Measurements from ENCODE around the gene IFITM2. TPM values are rescaled to one million over a fixed set of nuclear protein-coding genes. Genes with fewer than 3 reads are reported as not detected.
A peak's percentile ranks its signal among the peaks of the same experiment; 100 is the strongest.

IFITM2 gene
- total and polyA plus RNA-seq, 4 donors: 424 to 1,109 (median 768) TPM

- Histone ChIP-seq H3K4me1 (ENCODE audit: control insufficient read depth in 1 of 2, insufficient read depth in 2 of 2, low read length in 2 of 2) (no peaks in the 10 kb centered on the region), H3K9me3 (ENCODE audit: control insufficient read depth, low read length) (no peaks in the 10 kb centered on the region), H3K4me3 (ENCODE audit: low read length in 2 of 2) (no peak overlapping the region), H3K27ac (ENCODE audit: low read depth in 1 of 2, low read length in 2 of 2) (no peak overlapping the region), H3K36me3 (ENCODE audit: control insufficient read depth in 1 of 2, insufficient read depth in 2 of 2, low read length in 1 of 2) (no peaks in the 10 kb centered on the region), H3K27me3 (ENCODE audit: control insufficient read depth in 1 of 2, insufficient read depth in 2 of 2, low read length in 1 of 2) (no peaks in the 10 kb centered on the region)
- 97 to 98% methylated on average over 14 of the region's 14 CpGs for WGBS, 2 donors
- DNase-seq: peak in 1 of 2 donors; percentile 33
- intact Hi-C loops (cut with DNase I): loop anchor here (2.0 to 5.0 kb wide), 2 partner anchors 21 to 44 kb away; partner anchors contain the start of gene IFITM2 (in 1 of the 2)
- no peak for ATAC-seq (ENCODE audit: low FRiP score)
Measured at GRCh38 chr11:351411-351810, 43.8 kb downstream of the IFITM2 start.

DNA sequence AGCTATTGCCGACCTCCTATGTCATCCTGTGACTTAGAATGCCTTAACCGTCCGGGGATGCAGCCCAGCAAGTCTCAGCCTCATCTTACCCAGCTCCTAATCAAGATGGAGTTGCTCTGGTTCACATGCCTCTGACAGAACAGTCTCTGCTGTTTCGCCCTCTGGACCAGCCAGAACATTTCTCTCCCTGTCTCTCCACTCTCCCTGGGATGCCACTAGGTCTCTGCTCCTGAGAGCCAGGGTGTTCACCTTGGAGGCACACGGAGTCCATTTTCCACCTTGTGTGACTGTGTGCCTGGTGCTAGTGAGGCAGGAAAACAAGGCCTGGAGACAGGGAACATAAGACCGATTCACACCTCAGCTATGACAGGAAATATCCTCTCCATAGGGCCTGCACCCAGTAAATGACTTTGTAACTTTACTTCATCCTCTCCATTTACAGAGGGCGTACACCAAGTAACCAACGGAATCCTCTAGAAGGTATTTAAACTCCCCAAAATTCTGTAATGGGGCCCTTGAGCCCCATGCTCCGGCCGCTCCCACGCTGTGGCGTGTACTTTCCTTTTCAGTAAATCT lies 44.9 kb downstream of the IFITM2 start:
- intact Hi-C loops (cut with DNase I): loop anchor here in 1 of 2 donors (5.0 kb wide), 1 partner anchor 45 kb away; the partner anchor contains the start of gene IFITM2
- DNase-seq: peak in 1 of 2 donors; percentile 43

GRCh38 chr11:353179-353873 lies 45.7 kb downstream of the IFITM2 start:
- Histone ChIP-seq H3K9me3 (ENCODE audit: control insufficient read depth, low read length) (no peaks in the 10 kb centered on the region), H3K36me3 (ENCODE audit: control insufficient read depth in 1 of 2, insufficient read depth in 2 of 2, low read length in 1 of 2) (no peaks in the 10 kb centered on the region), H3K4me3 (ENCODE audit: low read length in 2 of 2) (no peak overlapping the region), H3K27me3 (ENCODE audit: control insufficient read depth in 1 of 2, insufficient read depth in 2 of 2, low read length in 1 of 2) (no peaks in the 10 kb centered on the region), H3K27ac (ENCODE audit: low read depth in 1 of 2, low read length in 2 of 2) (peak overlapping the region; percentile 67 to 87), H3K4me1 (ENCODE audit: control insufficient read depth in 1 of 2, insufficient read depth in 2 of 2, low read length in 2 of 2) (no peaks in the 10 kb centered on the region)
- WGBS, 2 donors: 7 to 12% methylated on average over 16 of the region's 16 CpGs
- DNase-seq: peak; percentile 93 to 94
- peak; percentile 77 for ATAC-seq (ENCODE audit: low FRiP score)
- intact Hi-C loops (cut with DNase I): loop anchor here in 1 of 2 donors (5.0 kb wide), 1 partner anchor 46 kb away; the partner anchor contains the start of gene IFITM2

More for the DNA sequence above, 44.9 kb downstream of the IFITM2 start:
- H3K36me3 ChIP-seq (ENCODE audit: control insufficient read depth in 1 of 2, insufficient read depth in 2 of 2, low read length in 1 of 2): no peaks in the 10 kb centered on the region
- H3K27ac ChIP-seq (ENCODE audit: low read depth in 1 of 2, low read length in 2 of 2): peak overlapping the region; percentile 67 to 87
- 95 to 96% methylated on average over 12 of the region's 12 CpGs for WGBS, 2 donors
- H3K27me3 ChIP-seq (ENCODE audit: control insufficient read depth in 1 of 2, insufficient read depth in 2 of 2, low read length in 1 of 2): no peaks in the 10 kb centered on the region
- no peak overlapping the region for H3K4me3 ChIP-seq (ENCODE audit: low read length in 2 of 2)
- no peak for ATAC-seq (ENCODE audit: low FRiP score)
- H3K9me3 ChIP-seq (ENCODE audit: control insufficient read depth, low read length): no peaks in the 10 kb centered on the region
- no peaks in the 10 kb centered on the region for H3K4me1 ChIP-seq (ENCODE audit: control insufficient read depth in 1 of 2, insufficient read depth in 2 of 2, low read length in 2 of 2)

- no peaks in the 10 kb centered on the region for H3K4me1 ChIP-seq (ENCODE audit: control insufficient read depth in 1 of 2, insufficient read depth in 2 of 2, low read length in 2 of 2)
- H3K27ac ChIP-seq (ENCODE audit: low read depth in 1 of 2, low read length in 2 of 2): peak overlapping the region; percentile 88 to 95
- DNase-seq (peak; percentile 97 to 99), ATAC-seq (ENCODE audit: low FRiP score) (peak; percentile 94)
- 1 to 2% methylated on average over 48 to 76 of the region's 76 CpGs for WGBS, 2 donors
- no peak overlapping the region for H3K4me3 ChIP-seq (ENCODE audit: low read length in 2 of 2)
- H3K36me3 ChIP-seq (ENCODE audit: control insufficient read depth in 1 of 2, insufficient read depth in 2 of 2, low read length in 1 of 2): no peaks in the 10 kb centered on the region
- intact Hi-C loops (cut with DNase I): loop anchor here in 1 of 2 donors (2.0 to 5.0 kb wide), 3 partner anchors 34 to 149 kb away; partner anchors contain the start of genes BET1L, IFITM3 and RIC8A
- no peaks in the 10 kb centered on the region for H3K9me3 ChIP-seq (ENCODE audit: control insufficient read depth, low read length)
- no peaks in the 10 kb centered on the region for H3K27me3 ChIP-seq (ENCODE audit: control insufficient read depth in 1 of 2, insufficient read depth in 2 of 2, low read length in 1 of 2)
Measured at GRCh38 chr11:355581-356458, 48.2 kb downstream of the IFITM2 start.

- DNase-seq (no peak), ATAC-seq (ENCODE audit: low FRiP score) (no peak)
- Histone ChIP-seq H3K4me1 (ENCODE audit: control insufficient read depth in 1 of 2, insufficient read depth in 2 of 2, low read length in 2 of 2) (no peaks in the 10 kb centered on the region), H3K27ac (ENCODE audit: low read depth in 1 of 2, low read length in 2 of 2) (no peak overlapping the region), H3K4me3 (ENCODE audit: low read length in 2 of 2) (no peak overlapping the region), H3K9me3 (ENCODE audit: control insufficient read depth, low read length) (no peaks in the 10 kb centered on the region), H3K36me3 (ENCODE audit: control insufficient read depth in 1 of 2, insufficient read depth in 2 of 2, low read length in 1 of 2) (no peaks in the 10 kb centered on the region), H3K27me3 (ENCODE audit: control insufficient read depth in 1 of 2, insufficient read depth in 2 of 2, low read length in 1 of 2) (no peaks in the 10 kb centered on the region)
- 77 to 87% methylated on average over 6 of the region's 6 CpGs for WGBS, 2 donors
- intact Hi-C loops (cut with DNase I): loop anchor here in 1 of 2 donors (2.0 to 5.0 kb wide), 3 partner anchors 34 to 149 kb away; partner anchors contain the start of genes BET1L, IFITM3 and RIC8A
Measured at GRCh38 chr11:356610-357009, 49.0 kb downstream of the IFITM2 start.

- Histone ChIP-seq H3K9me3 (ENCODE audit: control insufficient read depth, low read length) (no peaks in the 10 kb centered on the region), H3K27me3 (ENCODE audit: control insufficient read depth in 1 of 2, insufficient read depth in 2 of 2, low read length in 1 of 2) (no peaks in the 10 kb centered on the region), H3K36me3 (ENCODE audit: control insufficient read depth in 1 of 2, insufficient read depth in 2 of 2, low read length in 1 of 2) (no peaks in the 10 kb centered on the region), H3K27ac (ENCODE audit: low read depth in 1 of 2, low read length in 2 of 2) (no peak overlapping the region), H3K4me1 (ENCODE audit: control insufficient read depth in 1 of 2, insufficient read depth in 2 of 2, low read length in 2 of 2) (no peaks in the 10 kb centered on the region), H3K4me3 (ENCODE audit: low read length in 2 of 2) (no peak overlapping the region)
- 92 to 93% methylated on average over 4 of the region's 4 CpGs for WGBS, 2 donors
- intact Hi-C loops (cut with DNase I): loop anchor here in 1 of 2 donors (2.0 to 5.0 kb wide), 3 partner anchors 35 to 150 kb away; partner anchors contain the start of genes BET1L, IFITM3 and RIC8A
- DNase-seq (no peak), ATAC-seq (ENCODE audit: low FRiP score) (no peak)
Measured at GRCh38 chr11:357582-357981, 50.0 kb downstream of the IFITM2 start.

- 24 to 57% methylated on average over 34 of the region's 34 CpGs for WGBS, 2 donors
- no peak overlapping the region for H3K27ac ChIP-seq (ENCODE audit: low read depth in 1 of 2, low read length in 2 of 2)
- ATAC-seq (ENCODE audit: low FRiP score) (no peak), DNase-seq (peak in 1 of 2 donors; percentile 69)
- intact Hi-C loops (cut with DNase I): loop anchor here in 1 of 2 donors (5.0 kb wide), 2 partner anchors 36 to 151 kb away; partner anchors contain the start of genes BET1L, IFITM3 and RIC8A
- H3K4me1 ChIP-seq (ENCODE audit: control insufficient read depth in 1 of 2, insufficient read depth in 2 of 2, low read length in 2 of 2): no peaks in the 10 kb centered on the region
- no peaks in the 10 kb centered on the region for H3K27me3 ChIP-seq (ENCODE audit: control insufficient read depth in 1 of 2, insufficient read depth in 2 of 2, low read length in 1 of 2)
- H3K4me3 ChIP-seq (ENCODE audit: low read length in 2 of 2): no peak overlapping the region
- H3K9me3 ChIP-seq (ENCODE audit: control insufficient read depth, low read length): no peaks in the 10 kb centered on the region
- H3K36me3 ChIP-seq (ENCODE audit: control insufficient read depth in 1 of 2, insufficient read depth in 2 of 2, low read length in 1 of 2): no peaks in the 10 kb centered on the region
Measured at GRCh38 chr11:358129-358800, 50.6 kb downstream of the IFITM2 start.
